ENCODE results near the gene ABI2.
"Not testable (repeated sequence)": the region's sequence is repeated elsewhere in the genome, so short reads cannot be mapped to it uniquely, and the experiment has no call there.

Gene ABI2

GRCh38 chr2:203360833-203361430 is 32.7 kb downstream of the ABI2 start:
- H3K27ac ChIP-seq = no peak overlapping the region
- TF ChIP-seq ZFX (IDR thresholded peaks at IDR 0.05) (no peak), CTCF (conservative IDR thresholded peaks at IDR 0.05) (no peak)

GRCh38 chr2:203361495-203361894 is 33.3 kb downstream of the ABI2 start:
- TF ChIP-seq ZFX (IDR thresholded peaks at IDR 0.05) (no peak), CTCF (conservative IDR thresholded peaks at IDR 0.05) (no peak)
- H3K27ac ChIP-seq = no peak overlapping the region

- H3K27ac ChIP-seq = no peak overlapping the region
- TF ChIP-seq ZFX (IDR thresholded peaks at IDR 0.05) (no peak), CTCF (conservative IDR thresholded peaks at IDR 0.05) (no peak)
Observed at GRCh38 chr2:203361922-203362321, 33.7 kb downstream of the ABI2 start.

GRCh38 chr2:203366639-203367466 is 38.7 kb downstream of the ABI2 start:
- TF ChIP-seq CTCF (conservative IDR thresholded peaks at IDR 0.05) = no peak
- TF ChIP-seq ZFX (IDR thresholded peaks at IDR 0.05) = no peak
- no peak overlapping the region for H3K27ac ChIP-seq

GRCh38 chr2:203372706-203373105 is 44.5 kb downstream of the ABI2 start:
- not testable (repeated sequence) for H3K27ac ChIP-seq

- TF ChIP-seq ZFX (IDR thresholded peaks at IDR 0.05) (no peak), CTCF (conservative IDR thresholded peaks at IDR 0.05) (peak; percentile 8; the same call in 1 of the 2 replicates)
- no peak overlapping the region for H3K27ac ChIP-seq
Observed at GRCh38 chr2:203376173-203376572, 48.0 kb downstream of the ABI2 start.

- no peak overlapping the region for H3K27ac ChIP-seq
- TF ChIP-seq CTCF (conservative IDR thresholded peaks at IDR 0.05) (no peak), ZFX (IDR thresholded peaks at IDR 0.05) (no peak)
Observed at GRCh38 chr2:203379156-203379555, 51.0 kb downstream of the ABI2 start.

Measured in C4-2B (cell line).